Liver (tissue), 9 donors: ENCODE results near the gene ADAMTS2. TPM values are rescaled to one million over a fixed set of nuclear protein-coding genes. Genes with fewer than 3 reads are reported as not detected.

Experiments used
- DNase-seq: peaks from one replicate; pipeline ENCODE4 v3.0.0-alpha.2; 2017; ENCODE audit warnings: low spot score
- H3K27ac ChIP-seq, 2 donors: one replicate each; pipeline ENCODE4 v1.7.0; 2013; ENCODE audit warnings: inconsistent platforms in 2 of 2, low read length in 2 of 2, control low read depth in 1 of 2, low read depth in 1 of 2, mild to moderate bottlenecking in 1 of 2
- H3K27me3 ChIP-seq, 4 donors: one replicate each; pipeline versions ENCODE4 v1.6.1 to v1.7.0; 2013; ENCODE audit warnings: low read length in 3 of 4, inconsistent platforms in 1 of 4, mild to moderate bottlenecking in 1 of 4, moderate library complexity in 1 of 4; ENCODE audit not compliant: control insufficient read depth in 4 of 4, insufficient read depth in 4 of 4
- H3K36me3 ChIP-seq, 4 donors: one replicate each; pipeline versions ENCODE4 v1.6.1 to v1.7.0; 2013; ENCODE audit warnings: low read length in 3 of 4, mild to moderate bottlenecking in 3 of 4, low read depth in 1 of 4, moderate library complexity in 1 of 4; ENCODE audit not compliant: control insufficient read depth in 4 of 4, insufficient read depth in 3 of 4
- H3K4me1 ChIP-seq, 4 donors: one replicate each; pipeline versions ENCODE4 v1.6.1 to v1.7.0; 2013; ENCODE audit warnings: low read length in 3 of 4, mild to moderate bottlenecking in 3 of 4, moderate library complexity in 1 of 4; ENCODE audit not compliant: control insufficient read depth in 4 of 4, insufficient read depth in 4 of 4
- H3K4me3 ChIP-seq, 3 donors: one replicate each; pipeline versions ENCODE4 v1.6.1 to v1.7.0; 2013; ENCODE audit warnings: low read length in 3 of 3, control low read depth in 1 of 3, low read depth in 1 of 3, mild to moderate bottlenecking in 1 of 3
- H3K9ac ChIP-seq, 2 donors: one replicate each; pipeline ENCODE4 v1.7.0; 2013; ENCODE audit warnings: low read length in 2 of 2, mild to moderate bottlenecking in 2 of 2, moderate library complexity in 2 of 2, control low read depth in 1 of 2, low read depth in 1 of 2
- H3K9me3 ChIP-seq, 4 donors: one replicate each; pipeline versions ENCODE4 v1.6.1 to v1.7.0; 2013; ENCODE audit warnings: low read length in 3 of 4; ENCODE audit not compliant: control insufficient read depth in 4 of 4
- FOXA2 ChIP-seq: IDR thresholded peaks from 2 replicates; pipeline ENCODE4 v1.6.1; 2016; ENCODE audit warnings: antibody characterized with exemption
- GABPA ChIP-seq, 2 donors: IDR thresholded peaks in 1 of 2; conservative IDR thresholded peaks in 1 of 2; 2 replicates each; pipeline ENCODE4 v1.6.1; 2016; ENCODE audit warnings: antibody characterized with exemption in 2 of 2, mild to moderate bottlenecking in 1 of 2, moderate library complexity in 1 of 2
- HNF4A ChIP-seq, 2 donors: conservative IDR thresholded peaks; 2 replicates each; pipeline ENCODE4 v1.6.1; 2016; ENCODE audit warnings: antibody characterized with exemption in 2 of 2, mild to moderate bottlenecking in 2 of 2
- HNF4G ChIP-seq: IDR thresholded peaks from 2 replicates; pipeline ENCODE4 v1.6.1; 2016; ENCODE audit warnings: antibody characterized with exemption
- JUND ChIP-seq, 2 donors: IDR thresholded peaks; 2 replicates each; pipeline ENCODE4 v1.6.1; 2016; ENCODE audit warnings: antibody characterized with exemption in 2 of 2
- NR2F2 ChIP-seq: IDR thresholded peaks from 2 replicates; pipeline ENCODE4 v1.6.1; 2016; ENCODE audit warnings: antibody characterized with exemption
- REST ChIP-seq: IDR thresholded peaks from 2 replicates; pipeline ENCODE4 v1.6.1; 2016; ENCODE audit warnings: antibody characterized with exemption, mild to moderate bottlenecking
- TAF1 ChIP-seq: conservative IDR thresholded peaks from 2 replicates; pipeline ENCODE4 v1.6.1; 2016; ENCODE audit warnings: antibody characterized with exemption, mild to moderate bottlenecking
- YY1 ChIP-seq: IDR thresholded peaks from 2 replicates; pipeline ENCODE4 v1.6.1; 2016; ENCODE audit warnings: antibody characterized with exemption, mild to moderate bottlenecking
- ZBTB33 ChIP-seq: IDR thresholded peaks from 2 replicates; pipeline ENCODE4 v1.6.1; 2016; ENCODE audit warnings: antibody characterized with exemption
- WGBS: extraction: QIAGEN DNeasy Blood & Tissue Kit; methylation state at CpG from one replicate; pipeline ENCODE4 v1.1.7; 2013; 5-methylcytosine and 5-hydroxymethylcytosine counted together
- polyA plus RNA-seq, 2 donors: library from polyadenylated mRNA; stranded (reverse) in 1 of 2; unstranded in 1 of 2; fragments of 200-250 nt in 1 of 2; fragments of >200 nt in 1 of 2; fragmentation: Nextera tagmentation in 1 of 2; extraction: Ambion mirVana in 1 of 2; gene quantifications; one replicate each; pipeline versions ENCODE4 v1.2.1 to v1.2.3, GENCODE V29; 2013 to 2015
- total RNA-seq, 2 donors: library from RNA; depleted of rRNA; stranded (reverse); fragments of >200 nt; gene quantifications; one replicate each; pipeline ENCODE4 v1.2.3, GENCODE V29; 2014
- TF ChIP-seq, protein P1 (sequence below): fragments of 150-350 bp; IDR thresholded peaks from 2 replicates; pipeline ENCODE4 v1.5.1; 2017; ENCODE audit warnings: improper control_type of control experiment, low read depth, low read length; ENCODE audit not compliant: missing input control
- donor health status: healthy.
- donor health status: healthy.
- donor health status: healthy.
- donor health status: healthy.
- donor health status: healthy.

Gene ADAMTS2
- total and polyA plus RNA-seq, 4 donors: 2.7 to 24.3 (median 12.0) TPM

DNA sequence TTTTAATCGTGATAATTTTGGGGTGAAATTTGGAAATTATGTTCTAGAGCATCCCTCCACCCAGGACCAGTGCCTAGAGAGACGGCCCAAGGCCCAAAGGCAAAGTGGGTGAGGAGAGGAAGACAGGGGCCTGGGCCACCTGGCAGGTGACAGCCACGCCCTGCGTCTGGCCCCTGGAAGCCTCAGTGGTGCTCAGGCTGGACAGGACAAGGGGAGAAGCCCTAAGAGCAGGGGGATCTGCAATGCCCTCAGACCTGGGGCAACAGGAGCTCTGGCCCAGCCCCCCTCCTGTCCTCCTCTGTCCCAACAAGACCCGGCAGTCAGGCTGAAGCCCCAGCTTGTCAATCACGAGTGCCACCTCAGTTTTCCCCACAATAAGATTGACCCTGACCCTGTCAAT is 134.8 kb downstream of the ADAMTS2 start:
- Histone ChIP-seq H3K27me3 (no peaks in the 10 kb centered on the region), H3K4me1 (no peaks in the 10 kb centered on the region), H3K4me3 (no peak overlapping the region), H3K9me3 (no peaks in the 10 kb centered on the region), H3K36me3 (no peaks in the 10 kb centered on the region), H3K9ac (no peak overlapping the region), H3K27ac (no peak overlapping the region)
- TF ChIP-seq REST: no peak
- no peak for TF ChIP-seq TAF1
- TF ChIP-seq YY1: no peak
- TF ChIP-seq JUND (IDR thresholded peaks at IDR 0.05): no peak
- TF ChIP-seq GABPA (IDR thresholded peaks at IDR 0.05 in 1 of 2, conservative IDR thresholded peaks at IDR 0.05 in 1 of 2): no peak
- TF ChIP-seq FOXA2: no peak
- no peak for TF ChIP-seq NR2F2
- no peak for TF ChIP-seq ZBTB33
- WGBS: 80% methylated on average over 6 of the region's 6 CpGs
- DNase-seq: no peak

- Histone ChIP-seq H3K4me3 (no peak overlapping the region), H3K9ac (no peak overlapping the region), H3K4me1 (no peaks in the 10 kb centered on the region), H3K36me3 (no peaks in the 10 kb centered on the region), H3K27ac (no peak overlapping the region), H3K9me3 (no peaks in the 10 kb centered on the region), H3K27me3 (no peaks in the 10 kb centered on the region)
- 83% methylated on average over 20 of the region's 20 CpGs for WGBS
- TF ChIP-seq, protein P1, sequence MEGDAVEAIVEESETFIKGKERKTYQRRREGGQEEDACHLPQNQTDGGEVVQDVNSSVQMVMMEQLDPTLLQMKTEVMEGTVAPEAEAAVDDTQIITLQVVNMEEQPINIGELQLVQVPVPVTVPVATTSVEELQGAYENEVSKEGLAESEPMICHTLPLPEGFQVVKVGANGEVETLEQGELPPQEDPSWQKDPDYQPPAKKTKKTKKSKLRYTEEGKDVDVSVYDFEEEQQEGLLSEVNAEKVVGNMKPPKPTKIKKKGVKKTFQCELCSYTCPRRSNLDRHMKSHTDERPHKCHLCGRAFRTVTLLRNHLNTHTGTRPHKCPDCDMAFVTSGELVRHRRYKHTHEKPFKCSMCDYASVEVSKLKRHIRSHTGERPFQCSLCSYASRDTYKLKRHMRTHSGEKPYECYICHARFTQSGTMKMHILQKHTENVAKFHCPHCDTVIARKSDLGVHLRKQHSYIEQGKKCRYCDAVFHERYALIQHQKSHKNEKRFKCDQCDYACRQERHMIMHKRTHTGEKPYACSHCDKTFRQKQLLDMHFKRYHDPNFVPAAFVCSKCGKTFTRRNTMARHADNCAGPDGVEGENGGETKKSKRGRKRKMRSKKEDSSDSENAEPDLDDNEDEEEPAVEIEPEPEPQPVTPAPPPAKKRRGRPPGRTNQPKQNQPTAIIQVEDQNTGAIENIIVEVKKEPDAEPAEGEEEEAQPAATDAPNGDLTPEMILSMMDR: no peak
- no peak for TF ChIP-seq GABPA (IDR thresholded peaks at IDR 0.05 in 1 of 2, conservative IDR thresholded peaks at IDR 0.05 in 1 of 2)
- no peak for TF ChIP-seq NR2F2
- no peak for TF ChIP-seq REST
- TF ChIP-seq HNF4G: no peak
- TF ChIP-seq HNF4A (conservative IDR thresholded peaks at IDR 0.05): no peak
- no peak for DNase-seq
Observed at GRCh38 chr5:179209359-179210150, 135.7 kb downstream of the ADAMTS2 start.
